ENCODE measurements around the gene SNX30. TPM values are rescaled to one million over a fixed set of nuclear protein-coding genes. Genes with fewer than 3 reads are reported as not detected.

SNX30 gene
- total RNA-seq, 4 donors from 2014 or later, result 5.5 to 9.4 (median 7.4) TPM

GRCh38 chr9:112864982-112865381 lies 114.4 kb downstream of the SNX30 start:
- Histone ChIP-seq H3K4me1 (no peaks in the 10 kb centered on the region), H3K9me3 (no peaks in the 10 kb centered on the region), H3K4me3 (replicated peaks in 1 of 3) (no peak overlapping the region), H3K36me3 (no peaks in the 10 kb centered on the region), H3K27me3 (no peaks in the 10 kb centered on the region), H3K27ac (no peak overlapping the region)
- intact Hi-C loops (cut with DNase I), result no loop called here
- TF ChIP-seq POLR2A (IDR thresholded peaks at IDR 0.05) (no peak), CTCF (IDR thresholded peaks at IDR 0.05) (no peak)
- DNase-seq, result no peak
- 94 to 98% methylated on average over 7 of the region's 7 CpGs for WGBS, 2 donors

GRCh38 chr9:112866662-112867274 lies 116.2 kb downstream of the SNX30 start:
- no peak overlapping the region for H3K27ac ChIP-seq
- 83 to 87% methylated on average over 1 of the region's 1 CpG for WGBS, 2 donors
- H3K4me1 ChIP-seq, result no peaks in the 10 kb centered on the region
- no peak for DNase-seq
- no peaks in the 10 kb centered on the region for H3K9me3 ChIP-seq
- H3K4me3 ChIP-seq (replicated peaks in 1 of 3), result no peak overlapping the region
- no peaks in the 10 kb centered on the region for H3K27me3 ChIP-seq
- TF ChIP-seq CTCF (IDR thresholded peaks at IDR 0.05), result no peak
- no peak for TF ChIP-seq POLR2A (IDR thresholded peaks at IDR 0.05)
- no peaks in the 10 kb centered on the region for H3K36me3 ChIP-seq
- intact Hi-C loops (cut with DNase I), result no loop called here

GRCh38 chr9:112867275-112867991 lies 116.9 kb downstream of the SNX30 start:
- 54 to 55% methylated on average over 3 of the region's 3 CpGs for WGBS, 2 donors
- no peaks in the 10 kb centered on the region for H3K36me3 ChIP-seq
- no peak overlapping the region for H3K27ac ChIP-seq
- H3K9me3 ChIP-seq, result no peaks in the 10 kb centered on the region
- no peaks in the 10 kb centered on the region for H3K4me1 ChIP-seq
- no peak for DNase-seq
- TF ChIP-seq CTCF (IDR thresholded peaks at IDR 0.05) (no peak), POLR2A (IDR thresholded peaks at IDR 0.05) (no peak)
- no peak overlapping the region for H3K4me3 ChIP-seq (replicated peaks in 1 of 3)
- intact Hi-C loops (cut with DNase I), result no loop called here
- H3K27me3 ChIP-seq, result no peaks in the 10 kb centered on the region

- no peak overlapping the region for H3K4me3 ChIP-seq (replicated peaks in 1 of 3)
- DNase-seq, result no peak
- H3K4me1 ChIP-seq, result no peaks in the 10 kb centered on the region
- no peak for TF ChIP-seq POLR2A (IDR thresholded peaks at IDR 0.05)
- no peak for TF ChIP-seq CTCF (IDR thresholded peaks at IDR 0.05)
- 94% methylated on average over 10 of the region's 10 CpGs for WGBS, 2 donors
- no peaks in the 10 kb centered on the region for H3K27me3 ChIP-seq
- H3K36me3 ChIP-seq, result no peaks in the 10 kb centered on the region
- intact Hi-C loops (cut with DNase I), result no loop called here
- no peaks in the 10 kb centered on the region for H3K9me3 ChIP-seq
- H3K27ac ChIP-seq, result no peak overlapping the region
These were observed 117.9 kb downstream of the SNX30 start for GRCh38 chr9:112868461-112868860.

- TF ChIP-seq CTCF (IDR thresholded peaks at IDR 0.05) (no peak), POLR2A (IDR thresholded peaks at IDR 0.05) (no peak)
- intact Hi-C loops (cut with DNase I), result no loop called here
- DNase-seq, result no peak
- Histone ChIP-seq H3K4me3 (replicated peaks in 1 of 3) (no peak overlapping the region), H3K27ac (no peak overlapping the region), H3K36me3 (no peaks in the 10 kb centered on the region), H3K4me1 (no peaks in the 10 kb centered on the region), H3K9me3 (no peaks in the 10 kb centered on the region), H3K27me3 (no peaks in the 10 kb centered on the region)
- WGBS, 2 donors, result 54 to 70% methylated on average over 7 to 8 of the region's 8 CpGs
These were observed 118.5 kb downstream of the SNX30 start for GRCh38 chr9:112869041-112869529.
